ENCODE data around the gene ZFYVE26.

GRCh38 chr14:67837011-67837624 is 20.7 kb upstream of the ZFYVE26 start:
- TF ChIP-seq CTCF (IDR thresholded peaks at IDR 0.05; ENCODE audit: low read depth, low read length) (peak; percentile 50), POLR2A (IDR thresholded peaks at IDR 0.05; ENCODE audit: extremely low read depth, insufficient read length) (no peak)
